Vagina (tissue), 2 donors: ENCODE measurements around the gene CHST2. TPM values are rescaled to one million over a fixed set of nuclear protein-coding genes. Genes with fewer than 3 reads are reported as not detected.

ENCODE experiments used
- DNase-seq, 2 donors: peaks; one replicate each; pipeline ENCODE4 v3.0.0-alpha.2; 2017; ENCODE audit errors: extremely low spot score in 2 of 2
- H3K27ac ChIP-seq: fragments of 200-600 bp; sonication (generic); one replicate; pipeline ENCODE4 v1.5.1; 2019
- H3K27me3 ChIP-seq: fragments of 200-600 bp; sonication (generic); one replicate; pipeline ENCODE4 v1.5.1; 2019
- H3K36me3 ChIP-seq, 2 donors: fragments of 200-600 bp; sonication (generic); one replicate each; pipeline ENCODE4 v1.5.1; 2017 to 2019
- H3K4me1 ChIP-seq: fragments of 200-600 bp; sonication (generic); one replicate; pipeline ENCODE4 v1.5.1; 2019
- H3K4me3 ChIP-seq, 2 donors: fragments of 200-600 bp; sonication (generic); 1 replicate in 1 of 2; 2 replicates in 1 of 2; pipeline ENCODE4 v1.5.1; 2016 to 2019
- H3K9me3 ChIP-seq: fragments of 200-600 bp; sonication (generic); one replicate; pipeline ENCODE4 v1.5.1; 2019
- POLR2A ChIP-seq, 2 donors: fragments of 450-650 bp; IDR thresholded peaks; one replicate each; pipeline ENCODE4 v1.6.1; 2017; ENCODE audit warnings: antibody characterized with exemption in 2 of 2, mild to moderate bottlenecking in 2 of 2, moderate library complexity in 2 of 2
- POLR2AphosphoS5 ChIP-seq, 2 donors: sonication (generic); formaldehyde crosslinking; IDR thresholded peaks; one replicate each; pipeline ENCODE4 v1.9.0; 2017; ENCODE audit warnings: antibody characterized with exemption in 2 of 2, mild to moderate bottlenecking in 2 of 2, low read depth in 1 of 2; ENCODE audit not compliant: insufficient read depth in 1 of 2
- intact Hi-C: fragments of 100-400 bp; cut with DNase I; formaldehyde crosslinking; loops from one replicate; pipeline ENCODE4 v1.15.1; 2023
- total RNA-seq: library from RNA; depleted of rRNA; stranded (reverse); fragments of >200 nt; gene quantifications from one replicate; pipeline ENCODE4 v1.2.3, GENCODE V29; 2016
- TF ChIP-seq, protein P1 (sequence below), 3 experiments: fragments of 450-650 bp in 2 of 3; fragments of 200-600 bp in 1 of 3; sonication (generic) in 1 of 3; IDR thresholded peaks; one replicate each; pipeline ENCODE4 v1.5.1; 2017 to 2019; ENCODE audit warnings: antibody characterized with exemption in 3 of 3, mild to moderate bottlenecking in 2 of 3, moderate library complexity in 2 of 3

Gene CHST2
- total RNA-seq, 1 donor from 2014 or later, result 12.5 TPM

DNA sequence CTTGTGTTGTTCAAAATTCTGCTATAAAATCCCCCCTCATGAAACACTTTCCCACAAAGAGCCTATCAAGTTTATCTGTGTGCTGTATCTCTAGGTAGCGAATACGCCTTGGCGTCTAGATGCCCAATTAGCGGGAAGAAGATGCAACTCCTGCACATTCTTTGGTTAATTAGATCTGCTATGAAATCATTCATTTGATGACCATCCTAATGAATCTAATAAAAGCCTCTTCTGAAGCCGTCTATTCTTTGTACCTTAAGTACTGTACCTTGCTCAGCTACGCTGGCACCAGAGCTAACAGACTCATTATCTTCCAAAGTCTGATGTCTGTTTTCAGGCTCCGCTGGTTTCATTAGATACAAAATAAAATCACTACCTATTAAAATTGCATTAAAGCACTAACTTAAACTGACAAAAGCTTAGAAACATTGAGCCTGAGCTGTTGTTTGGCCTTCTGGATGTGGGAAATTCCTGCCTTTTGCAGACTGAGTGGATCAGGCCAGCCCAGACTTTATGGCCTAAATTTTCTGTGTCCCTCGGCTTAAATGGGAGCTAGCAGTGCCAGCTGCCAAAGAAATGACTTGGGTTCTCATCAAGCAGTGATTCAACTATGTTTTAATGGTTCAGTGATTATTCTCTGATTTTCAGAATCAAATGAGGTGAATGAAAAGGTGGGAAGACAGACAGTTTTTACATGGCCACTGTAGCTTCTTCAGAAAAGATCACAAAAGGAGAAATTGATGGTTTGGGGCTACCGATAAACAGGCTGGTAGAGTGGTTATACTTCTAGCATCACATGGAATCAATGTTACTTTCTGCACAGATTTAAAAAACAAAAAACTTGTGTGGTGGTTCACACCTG lies 28.4 kb upstream of the CHST2 start:
- H3K27me3 ChIP-seq, result no peaks in the 10 kb centered on the region
- H3K4me1 ChIP-seq, result no peaks in the 10 kb centered on the region
- intact Hi-C loops, result no loop called here
- no peaks in the 10 kb centered on the region for H3K9me3 ChIP-seq
- H3K36me3 ChIP-seq, result no peaks in the 10 kb centered on the region
- DNase-seq, result no peak
- TF ChIP-seq POLR2AphosphoS5 (IDR thresholded peaks at IDR 0.05; ENCODE audit: insufficient read depth in 1 of 2, low read depth in 1 of 2), result no peak
- no peak for TF ChIP-seq POLR2A (IDR thresholded peaks at IDR 0.05)
- TF ChIP-seq, protein P1, sequence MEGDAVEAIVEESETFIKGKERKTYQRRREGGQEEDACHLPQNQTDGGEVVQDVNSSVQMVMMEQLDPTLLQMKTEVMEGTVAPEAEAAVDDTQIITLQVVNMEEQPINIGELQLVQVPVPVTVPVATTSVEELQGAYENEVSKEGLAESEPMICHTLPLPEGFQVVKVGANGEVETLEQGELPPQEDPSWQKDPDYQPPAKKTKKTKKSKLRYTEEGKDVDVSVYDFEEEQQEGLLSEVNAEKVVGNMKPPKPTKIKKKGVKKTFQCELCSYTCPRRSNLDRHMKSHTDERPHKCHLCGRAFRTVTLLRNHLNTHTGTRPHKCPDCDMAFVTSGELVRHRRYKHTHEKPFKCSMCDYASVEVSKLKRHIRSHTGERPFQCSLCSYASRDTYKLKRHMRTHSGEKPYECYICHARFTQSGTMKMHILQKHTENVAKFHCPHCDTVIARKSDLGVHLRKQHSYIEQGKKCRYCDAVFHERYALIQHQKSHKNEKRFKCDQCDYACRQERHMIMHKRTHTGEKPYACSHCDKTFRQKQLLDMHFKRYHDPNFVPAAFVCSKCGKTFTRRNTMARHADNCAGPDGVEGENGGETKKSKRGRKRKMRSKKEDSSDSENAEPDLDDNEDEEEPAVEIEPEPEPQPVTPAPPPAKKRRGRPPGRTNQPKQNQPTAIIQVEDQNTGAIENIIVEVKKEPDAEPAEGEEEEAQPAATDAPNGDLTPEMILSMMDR (IDR thresholded peaks at IDR 0.05), result no peak
- no peak overlapping the region for H3K4me3 ChIP-seq
- H3K27ac ChIP-seq, result no peak overlapping the region

DNA sequence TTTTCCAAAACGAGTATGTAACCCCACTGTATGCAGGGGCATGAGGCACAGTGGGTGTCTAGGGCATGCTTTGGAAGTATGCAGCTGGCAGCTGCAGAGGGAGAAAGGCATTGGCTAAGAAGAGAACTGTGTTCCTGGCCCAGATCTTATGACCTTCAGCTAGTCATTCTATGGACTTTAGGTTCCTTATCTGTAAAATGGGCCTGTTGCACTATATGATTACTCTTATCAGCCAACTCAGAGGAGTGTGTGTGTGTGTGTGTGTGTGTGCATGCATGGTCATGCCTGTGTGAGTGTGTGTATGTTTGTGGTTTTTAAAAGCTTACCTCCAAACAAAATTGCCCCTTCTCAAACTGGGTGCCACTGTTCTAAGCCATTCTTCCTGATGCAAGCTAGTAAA lies 27.4 kb upstream of the CHST2 start:
- intact Hi-C loops, result no loop called here
- TF ChIP-seq, protein P1 (IDR thresholded peaks at IDR 0.05), result no peak
- TF ChIP-seq POLR2A (IDR thresholded peaks at IDR 0.05), result no peak
- no peak for TF ChIP-seq POLR2AphosphoS5 (IDR thresholded peaks at IDR 0.05; ENCODE audit: insufficient read depth in 1 of 2, low read depth in 1 of 2)
- Histone ChIP-seq H3K27ac (no peak overlapping the region), H3K27me3 (no peaks in the 10 kb centered on the region), H3K36me3 (no peaks in the 10 kb centered on the region), H3K4me3 (no peak overlapping the region), H3K4me1 (no peaks in the 10 kb centered on the region), H3K9me3 (no peaks in the 10 kb centered on the region)
- DNase-seq, result no peak

DNA sequence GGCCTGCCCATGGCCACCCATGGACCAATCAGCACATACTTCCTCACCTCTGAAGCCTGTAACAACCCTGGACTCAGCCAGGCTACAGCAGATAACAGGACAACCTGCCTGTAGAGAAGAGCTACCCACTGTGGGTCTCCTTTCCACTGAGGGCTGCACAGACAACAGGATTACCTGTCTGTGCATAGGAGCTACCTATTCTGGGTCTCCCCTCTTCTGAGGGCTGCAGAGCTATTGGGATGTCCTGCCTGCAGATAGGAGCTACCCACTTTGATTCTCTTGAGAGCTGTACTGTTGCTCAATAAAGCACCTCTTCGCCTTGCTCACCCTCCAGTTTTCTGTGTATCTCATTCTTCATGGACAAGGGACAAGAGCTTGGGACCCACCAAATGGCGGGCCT lies 23.8 kb upstream of the CHST2 start:
- Histone ChIP-seq H3K27ac (no peak overlapping the region), H3K4me3 (no peak overlapping the region), H3K4me1 (peaks cover 4% of the 10 kb centered on the region), H3K9me3 (no peaks in the 10 kb centered on the region), H3K36me3 (no peaks in the 10 kb centered on the region), H3K27me3 (no peaks in the 10 kb centered on the region)
- TF ChIP-seq POLR2A (IDR thresholded peaks at IDR 0.05), result no peak
- no peak for TF ChIP-seq POLR2AphosphoS5 (IDR thresholded peaks at IDR 0.05; ENCODE audit: insufficient read depth in 1 of 2, low read depth in 1 of 2)
- TF ChIP-seq, protein P1 (IDR thresholded peaks at IDR 0.05), result no peak
- DNase-seq, result no peak
- intact Hi-C loops, result no loop called here

DNA sequence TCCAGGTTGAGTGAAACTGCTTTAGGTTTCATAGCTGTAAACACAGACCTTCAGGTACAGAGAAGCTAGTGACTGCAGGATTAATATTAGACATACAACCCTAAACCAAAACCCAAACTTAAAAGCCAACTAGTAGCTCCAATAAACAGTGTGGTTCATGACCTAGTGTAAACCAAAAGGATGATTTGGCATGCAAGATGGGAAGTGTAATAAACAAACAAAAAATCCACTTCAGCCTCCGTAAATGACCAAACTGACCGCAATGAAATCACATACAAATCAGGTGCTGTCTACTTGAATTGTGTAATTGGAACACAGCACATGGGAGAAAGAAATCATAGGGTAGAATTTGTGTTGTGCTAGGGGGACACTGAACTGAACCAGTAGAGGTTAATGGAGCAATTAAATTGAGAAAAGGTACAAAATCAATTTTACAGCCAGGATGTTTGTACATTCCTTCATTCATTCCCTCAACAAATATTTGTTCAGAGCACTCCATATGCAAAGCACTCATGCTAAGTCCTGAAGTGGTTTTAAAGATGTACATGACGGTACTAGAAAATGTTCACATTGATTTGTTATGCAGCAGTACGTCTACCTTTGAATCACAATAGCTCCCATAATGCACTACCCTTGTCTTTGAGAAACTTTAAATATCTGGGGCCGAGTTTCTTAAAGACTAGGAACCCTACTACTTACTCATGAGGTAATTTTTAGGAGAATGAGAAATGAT lies 21.4 kb upstream of the CHST2 start:
- H3K27ac ChIP-seq, result no peak overlapping the region
- H3K36me3 ChIP-seq, result no peaks in the 10 kb centered on the region
- H3K27me3 ChIP-seq, result no peaks in the 10 kb centered on the region
- H3K4me1 ChIP-seq, result peaks cover 4% of the 10 kb centered on the region
- no peak for DNase-seq
- intact Hi-C loops, result no loop called here
- TF ChIP-seq, protein P1 (IDR thresholded peaks at IDR 0.05), result no peak
- TF ChIP-seq POLR2AphosphoS5 (IDR thresholded peaks at IDR 0.05; ENCODE audit: insufficient read depth in 1 of 2, low read depth in 1 of 2), result no peak
- no peak for TF ChIP-seq POLR2A (IDR thresholded peaks at IDR 0.05)
- H3K4me3 ChIP-seq, result no peak overlapping the region
- no peaks in the 10 kb centered on the region for H3K9me3 ChIP-seq

DNA sequence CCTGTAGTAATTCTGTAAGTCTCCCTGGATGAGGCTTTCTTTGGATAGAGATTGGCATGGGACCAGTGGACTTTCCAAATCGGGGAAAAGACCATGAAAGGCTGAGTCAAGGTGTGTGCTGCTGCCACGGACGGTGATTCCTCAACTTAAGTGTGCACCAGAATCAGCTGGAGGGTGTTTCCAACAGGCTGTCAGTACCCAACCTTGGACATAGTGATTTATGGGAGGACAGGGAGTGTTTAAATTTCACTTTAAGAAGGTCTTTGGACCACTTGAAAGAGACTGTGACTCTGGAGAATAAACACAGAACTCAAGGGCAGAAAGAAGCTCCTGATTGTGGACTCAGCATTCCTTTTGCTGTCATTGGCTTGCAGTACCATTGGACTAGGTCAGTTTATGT lies 20.4 kb upstream of the CHST2 start:
- intact Hi-C loops, result no loop called here
- Histone ChIP-seq H3K4me1 (peaks cover 4% of the 10 kb centered on the region), H3K27me3 (no peaks in the 10 kb centered on the region), H3K4me3 (no peak overlapping the region), H3K27ac (no peak overlapping the region), H3K36me3 (no peaks in the 10 kb centered on the region), H3K9me3 (no peaks in the 10 kb centered on the region)
- TF ChIP-seq POLR2A (IDR thresholded peaks at IDR 0.05) (no peak), POLR2AphosphoS5 (IDR thresholded peaks at IDR 0.05; ENCODE audit: insufficient read depth in 1 of 2, low read depth in 1 of 2) (no peak)
- TF ChIP-seq, protein P1 (IDR thresholded peaks at IDR 0.05), result no peak
- no peak for DNase-seq
